Heart left ventricle (tissue), 13 donors: ENCODE measurements around the gene RPTOR.

Source experiments
- POLR2A ChIP-seq, 2 donors: fragments of 450-650 bp; IDR thresholded peaks; one replicate each; pipeline ENCODE4 v1.6.1; 2017; ENCODE audit warnings: antibody characterized with exemption in 2 of 2, mild to moderate bottlenecking in 2 of 2, moderate library complexity in 2 of 2
- TF ChIP-seq, protein P1 (sequence below), 12 donors: fragments of 200-600 bp; sonication (generic) in 4 of 12; IDR thresholded peaks; one replicate each; pipeline versions ENCODE4 v1.5.0 to v1.8.0; 2018 to 2022; ENCODE audit warnings: antibody characterized with exemption in 12 of 12, mild to moderate bottlenecking in 5 of 12
- donor health status: ischemic (EF 13 %, LVEDD 7.1; RV severe dilation, severe dysfunction).
- donor health status: DM: no; HTN: yes; CAD: no.
- donor health status: DM: no; HTN: no; CAD: no.
- donor health status: ischemic (EF 25% LVEDD 6.9; RV normal size, moderate dysfunction).
- donor health status: ischemic (EF 25% LVEDD 5.7; RV mildly dilated, moderate dysfunction).
- donor health status: ischemic (EF 35%, LVEDD 5.7; RV mildly dilated, moderate dysfunction).
- donor health status: nonischemic (EF 11% LVEDD 7.7; RV severe dilation, severe dysfunction).
- donor health status: DM: yes; HTN: yes; CAD: no.
- donor health status: PGD.
- donor health status: ischemic (EF 29% LVEDD 5.4; RV normal size, mild dysfunction).
- donor health status: nonischemic (EF 23%, LVEDD 6.1; RV moderate dilation, normal function).

DNA sequence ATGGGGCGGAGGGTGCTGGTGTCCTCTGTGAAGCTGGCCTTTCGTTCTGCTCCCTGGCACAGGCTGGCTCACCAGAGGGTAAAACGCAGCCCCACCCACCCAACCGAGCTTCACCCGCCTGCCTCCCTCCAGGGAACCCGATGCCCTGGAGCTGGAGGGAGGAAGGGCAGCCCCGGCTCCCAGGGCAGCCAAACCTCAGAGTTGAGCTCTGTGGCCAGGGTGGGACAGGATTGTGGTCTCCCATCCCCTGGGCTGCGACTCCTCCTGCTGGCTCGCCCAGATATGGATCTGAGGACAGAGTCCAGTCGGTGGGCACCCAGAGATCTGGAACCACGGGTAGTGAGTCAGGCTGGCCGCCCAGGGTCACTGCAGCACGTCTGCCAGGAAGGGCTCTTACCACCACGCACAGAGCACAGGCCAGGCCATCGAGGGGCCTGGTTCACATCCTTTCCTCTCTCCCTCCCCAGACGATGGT is 404.4 kb downstream of the RPTOR start:
- TF ChIP-seq, protein P1, sequence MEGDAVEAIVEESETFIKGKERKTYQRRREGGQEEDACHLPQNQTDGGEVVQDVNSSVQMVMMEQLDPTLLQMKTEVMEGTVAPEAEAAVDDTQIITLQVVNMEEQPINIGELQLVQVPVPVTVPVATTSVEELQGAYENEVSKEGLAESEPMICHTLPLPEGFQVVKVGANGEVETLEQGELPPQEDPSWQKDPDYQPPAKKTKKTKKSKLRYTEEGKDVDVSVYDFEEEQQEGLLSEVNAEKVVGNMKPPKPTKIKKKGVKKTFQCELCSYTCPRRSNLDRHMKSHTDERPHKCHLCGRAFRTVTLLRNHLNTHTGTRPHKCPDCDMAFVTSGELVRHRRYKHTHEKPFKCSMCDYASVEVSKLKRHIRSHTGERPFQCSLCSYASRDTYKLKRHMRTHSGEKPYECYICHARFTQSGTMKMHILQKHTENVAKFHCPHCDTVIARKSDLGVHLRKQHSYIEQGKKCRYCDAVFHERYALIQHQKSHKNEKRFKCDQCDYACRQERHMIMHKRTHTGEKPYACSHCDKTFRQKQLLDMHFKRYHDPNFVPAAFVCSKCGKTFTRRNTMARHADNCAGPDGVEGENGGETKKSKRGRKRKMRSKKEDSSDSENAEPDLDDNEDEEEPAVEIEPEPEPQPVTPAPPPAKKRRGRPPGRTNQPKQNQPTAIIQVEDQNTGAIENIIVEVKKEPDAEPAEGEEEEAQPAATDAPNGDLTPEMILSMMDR (IDR thresholded peaks at IDR 0.05), result no peak
- no peak for TF ChIP-seq POLR2A (IDR thresholded peaks at IDR 0.05)
